SK-N-SH (cell line): ENCODE measurements around the gene PEA15.

Experiments used
- MXI1 ChIP-seq: IDR thresholded peaks from 2 replicates; pipeline ENCODE4 v1.6.1; 2012; ENCODE audit warnings: mild to moderate bottlenecking, low read depth, low read length, improper control_type of control experiment
- TF ChIP-seq, protein P1 (sequence below): IDR thresholded peaks from 2 replicates; pipeline ENCODE4; 2012
- TF ChIP-seq, protein P2 (sequence below): IDR thresholded peaks from 2 replicates; pipeline ENCODE4 v1.6.1; 2012; ENCODE audit warnings: mild to moderate bottlenecking, low read depth, low read length, moderate library complexity

DNA sequence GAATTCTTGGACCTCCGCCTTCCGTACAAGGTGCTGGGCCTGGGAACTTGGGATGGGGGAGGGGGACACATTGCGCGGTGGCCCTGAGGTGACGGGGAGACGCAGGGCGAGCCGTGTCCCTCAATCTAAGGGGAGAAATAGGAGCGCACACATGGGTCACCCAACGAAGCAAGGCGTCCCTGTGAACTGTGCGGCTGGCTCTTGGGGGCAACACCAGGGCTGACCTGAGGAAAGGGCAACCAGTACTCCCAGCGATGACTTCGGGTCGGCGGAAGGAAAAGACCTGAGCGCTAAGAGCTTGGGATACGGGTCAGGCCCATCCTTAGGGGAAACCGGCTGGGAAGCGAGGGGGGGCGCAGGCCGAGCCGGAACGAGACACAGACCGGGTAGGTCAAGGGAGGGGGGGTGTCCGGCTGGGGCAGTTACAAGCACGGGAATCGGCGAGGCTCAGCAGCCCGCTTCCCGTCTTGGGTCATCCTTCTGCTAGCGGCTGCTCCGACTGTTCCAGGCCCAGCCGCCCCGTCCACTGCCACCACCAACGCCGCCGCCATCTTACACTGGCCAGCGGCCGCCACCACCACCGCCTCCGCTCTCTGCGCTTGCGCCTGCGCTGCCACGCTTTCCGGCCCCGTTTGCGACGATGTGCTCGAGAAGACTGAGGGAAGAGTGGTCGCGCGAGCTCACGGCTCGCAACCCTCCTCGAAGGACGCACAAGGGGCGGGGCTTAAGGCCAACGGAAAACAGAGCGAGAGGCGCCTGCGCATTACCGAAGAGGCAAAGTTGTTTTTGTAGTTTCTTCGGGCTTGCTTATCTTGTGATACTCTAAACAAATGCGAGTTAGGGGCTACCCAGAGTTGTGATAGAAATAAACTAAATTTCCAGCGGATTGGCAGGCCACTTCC, 57.0 kb downstream of the PEA15 start, which contains the start of gene DCAF8:
- TF ChIP-seq, protein P1, sequence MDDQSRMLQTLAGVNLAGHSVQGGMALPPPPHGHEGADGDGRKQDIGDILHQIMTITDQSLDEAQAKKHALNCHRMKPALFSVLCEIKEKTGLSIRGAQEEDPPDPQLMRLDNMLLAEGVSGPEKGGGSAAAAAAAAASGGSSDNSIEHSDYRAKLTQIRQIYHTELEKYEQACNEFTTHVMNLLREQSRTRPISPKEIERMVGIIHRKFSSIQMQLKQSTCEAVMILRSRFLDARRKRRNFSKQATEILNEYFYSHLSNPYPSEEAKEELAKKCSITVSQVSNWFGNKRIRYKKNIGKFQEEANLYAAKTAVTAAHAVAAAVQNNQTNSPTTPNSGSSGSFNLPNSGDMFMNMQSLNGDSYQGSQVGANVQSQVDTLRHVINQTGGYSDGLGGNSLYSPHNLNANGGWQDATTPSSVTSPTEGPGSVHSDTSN = no peak
- TF ChIP-seq MXI1 = peak; percentile 77
- TF ChIP-seq, protein P2, sequence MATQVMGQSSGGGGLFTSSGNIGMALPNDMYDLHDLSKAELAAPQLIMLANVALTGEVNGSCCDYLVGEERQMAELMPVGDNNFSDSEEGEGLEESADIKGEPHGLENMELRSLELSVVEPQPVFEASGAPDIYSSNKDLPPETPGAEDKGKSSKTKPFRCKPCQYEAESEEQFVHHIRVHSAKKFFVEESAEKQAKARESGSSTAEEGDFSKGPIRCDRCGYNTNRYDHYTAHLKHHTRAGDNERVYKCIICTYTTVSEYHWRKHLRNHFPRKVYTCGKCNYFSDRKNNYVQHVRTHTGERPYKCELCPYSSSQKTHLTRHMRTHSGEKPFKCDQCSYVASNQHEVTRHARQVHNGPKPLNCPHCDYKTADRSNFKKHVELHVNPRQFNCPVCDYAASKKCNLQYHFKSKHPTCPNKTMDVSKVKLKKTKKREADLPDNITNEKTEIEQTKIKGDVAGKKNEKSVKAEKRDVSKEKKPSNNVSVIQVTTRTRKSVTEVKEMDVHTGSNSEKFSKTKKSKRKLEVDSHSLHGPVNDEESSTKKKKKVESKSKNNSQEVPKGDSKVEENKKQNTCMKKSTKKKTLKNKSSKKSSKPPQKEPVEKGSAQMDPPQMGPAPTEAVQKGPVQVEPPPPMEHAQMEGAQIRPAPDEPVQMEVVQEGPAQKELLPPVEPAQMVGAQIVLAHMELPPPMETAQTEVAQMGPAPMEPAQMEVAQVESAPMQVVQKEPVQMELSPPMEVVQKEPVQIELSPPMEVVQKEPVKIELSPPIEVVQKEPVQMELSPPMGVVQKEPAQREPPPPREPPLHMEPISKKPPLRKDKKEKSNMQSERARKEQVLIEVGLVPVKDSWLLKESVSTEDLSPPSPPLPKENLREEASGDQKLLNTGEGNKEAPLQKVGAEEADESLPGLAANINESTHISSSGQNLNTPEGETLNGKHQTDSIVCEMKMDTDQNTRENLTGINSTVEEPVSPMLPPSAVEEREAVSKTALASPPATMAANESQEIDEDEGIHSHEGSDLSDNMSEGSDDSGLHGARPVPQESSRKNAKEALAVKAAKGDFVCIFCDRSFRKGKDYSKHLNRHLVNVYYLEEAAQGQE = peak; percentile 62
